GM19395 (cell line): ENCODE results near the gene ASPSCR1.

Source experiments
- ATAC-seq: cut with Tn5 transposase; IDR thresholded peaks from one replicate; pipeline ENCODE4 v1.9.1; 2021; ENCODE audit warnings: mild to moderate bottlenecking, moderate library complexity; ENCODE audit not compliant: unreplicated experiment

Gene ASPSCR1

DNA sequence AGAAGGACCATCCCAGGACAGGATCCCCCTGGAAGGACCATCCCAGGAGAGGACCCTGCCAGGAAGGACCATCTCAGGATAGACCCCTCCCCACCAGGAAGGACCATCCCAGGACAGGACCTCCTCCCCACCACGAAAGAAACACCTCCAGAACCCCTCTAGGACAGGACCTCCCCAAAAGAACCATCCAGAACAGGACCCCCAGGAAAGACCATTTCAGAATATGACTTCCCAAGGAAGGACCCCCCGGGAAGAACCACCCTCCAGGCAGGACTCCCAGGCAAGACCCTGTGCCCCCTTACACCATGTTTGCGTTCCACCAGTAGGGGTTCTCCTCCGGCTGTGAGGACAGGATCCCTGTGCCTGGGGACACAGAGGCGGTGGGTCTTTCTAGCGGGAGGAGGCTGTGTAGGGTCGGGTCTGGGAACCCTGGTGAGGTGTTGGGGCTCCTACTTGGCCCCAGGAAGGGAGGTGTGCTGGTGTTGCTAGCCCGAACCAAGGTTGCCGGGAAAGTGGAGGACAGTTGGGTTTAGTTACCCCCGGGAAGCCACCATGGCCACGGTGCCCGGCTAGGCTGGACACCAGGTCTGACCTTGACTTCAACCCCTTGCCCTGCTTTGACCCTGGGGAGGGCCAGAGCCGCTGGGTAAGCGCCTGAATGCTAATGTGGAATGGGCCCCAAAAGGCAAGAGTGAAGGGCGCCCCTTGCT, 18.6 kb upstream of the ASPSCR1 start:
- ATAC-seq = no peak

DNA sequence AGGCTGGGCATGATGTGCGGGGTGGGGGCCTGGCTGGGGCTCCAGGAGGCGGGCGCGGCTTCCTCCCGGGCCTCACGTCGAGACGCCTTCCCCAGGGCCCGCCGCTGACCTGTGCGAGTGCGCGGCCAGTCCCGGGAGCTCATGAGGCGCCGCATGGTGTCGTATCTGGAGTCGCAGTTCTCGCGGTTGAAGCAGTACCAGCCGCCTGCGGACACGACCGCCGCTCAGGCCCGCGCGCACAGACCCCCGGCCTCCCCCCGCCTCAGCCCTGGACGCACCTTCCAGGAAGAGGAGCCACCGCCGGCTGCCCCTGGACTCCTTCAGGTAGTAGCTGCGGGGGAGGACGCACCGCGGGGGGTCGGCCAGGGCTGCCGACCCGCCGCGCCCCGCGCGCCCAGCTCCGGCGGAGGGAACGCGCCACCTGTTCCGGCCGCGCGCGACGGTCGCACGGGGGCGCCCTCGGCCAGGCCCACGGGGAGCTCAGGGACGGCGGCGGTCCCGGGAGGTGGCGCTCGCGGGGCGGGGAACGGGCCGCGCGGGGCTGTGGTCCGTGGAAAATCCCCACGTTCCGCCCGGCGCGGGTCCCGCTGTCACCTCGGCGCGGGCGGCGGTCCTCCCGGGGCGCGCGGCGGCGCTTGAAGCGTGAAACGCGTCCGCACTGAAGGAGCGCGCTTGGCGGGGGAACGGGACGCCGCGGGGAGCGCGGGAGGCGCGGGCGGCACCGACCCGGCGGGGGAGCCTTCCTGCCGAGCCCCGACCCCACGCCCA, 17.9 kb upstream of the ASPSCR1 start:
- no peak for ATAC-seq

- no peak for ATAC-seq
Measured at GRCh38 chr17:81960130-81960958, 17.1 kb upstream of the ASPSCR1 start.

DNA sequence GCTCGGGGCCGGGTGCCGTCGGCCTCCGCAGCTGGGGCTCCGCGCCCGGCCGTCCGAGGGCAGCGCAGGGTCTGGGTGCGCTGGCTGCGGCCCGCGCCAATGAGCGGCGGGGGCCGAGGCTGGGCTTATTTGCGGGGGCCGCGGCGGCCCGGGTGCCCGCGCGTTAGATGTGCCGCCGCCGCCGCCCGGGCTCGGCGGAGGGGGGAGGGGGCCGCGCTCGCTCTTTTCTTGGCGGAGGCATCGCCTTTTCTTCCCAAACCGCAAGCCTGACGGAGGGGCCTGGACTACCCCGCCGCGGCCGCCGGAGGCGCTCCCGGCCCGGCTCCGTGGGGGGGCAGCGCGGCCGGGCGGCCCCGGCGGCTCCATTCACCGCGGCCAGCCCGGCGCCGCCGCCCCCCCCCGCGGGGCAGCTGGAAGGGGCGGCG, 16.3 kb upstream of the ASPSCR1 start, which contains the start of gene NOTUM:
TSS of gene NOTUM (minus strand) at position 101 of the 425 bp plus-strand sequence. CDS start 278 bp downstream, outside the sequence.
- no peak for ATAC-seq

- ATAC-seq = no peak
Measured at GRCh38 chr17:81961521-81962498, 15.6 kb upstream of the ASPSCR1 start.

DNA sequence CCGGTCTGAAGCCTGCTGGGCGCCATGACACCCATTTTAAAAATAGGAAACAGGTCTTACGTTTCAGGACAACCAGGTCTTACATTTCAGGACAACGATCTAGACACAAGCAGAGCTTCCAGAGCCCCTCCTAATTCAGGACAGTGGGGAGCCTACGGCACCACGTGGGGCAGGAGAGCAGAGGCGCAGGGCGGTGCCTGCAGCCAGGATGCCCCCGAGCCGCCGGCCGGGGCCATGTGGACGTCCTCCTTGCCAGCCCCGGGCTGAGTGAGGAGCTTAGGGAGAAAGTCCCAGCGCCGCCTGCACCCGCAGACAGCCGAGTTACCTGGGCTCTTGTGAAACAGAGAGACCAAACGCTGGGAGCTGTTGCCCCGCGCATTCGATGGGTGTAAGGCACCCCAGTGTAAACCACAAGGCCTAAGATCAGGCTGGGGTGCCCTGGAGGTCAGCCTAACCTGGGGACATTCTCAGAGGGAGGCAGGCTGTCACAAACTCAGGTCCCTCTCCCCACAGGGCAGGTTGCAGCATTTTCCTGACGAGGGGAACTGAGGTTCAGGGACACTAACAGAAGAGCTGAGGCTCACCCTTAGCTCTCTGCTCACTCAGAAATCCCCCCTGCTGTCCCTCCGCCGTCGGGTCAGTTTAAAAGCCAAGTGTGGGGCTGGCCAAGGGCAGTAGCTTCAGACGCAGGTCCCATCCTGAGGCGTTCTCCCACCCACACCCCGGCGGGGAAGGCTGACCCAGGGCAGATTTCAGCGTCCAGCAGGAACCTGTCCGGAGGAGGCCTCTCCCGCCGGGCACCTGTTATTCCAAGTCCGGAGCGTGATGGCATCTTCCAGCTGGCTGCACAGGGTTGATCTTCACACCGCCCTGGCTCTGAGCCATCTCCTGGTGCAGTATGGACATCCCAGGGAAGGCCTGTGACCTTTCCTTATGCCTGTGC, 14.7 kb upstream of the ASPSCR1 start:
- no peak for ATAC-seq

- no peak for ATAC-seq
Measured at GRCh38 chr17:81964081-81964849, 13.2 kb upstream of the ASPSCR1 start.

DNA sequence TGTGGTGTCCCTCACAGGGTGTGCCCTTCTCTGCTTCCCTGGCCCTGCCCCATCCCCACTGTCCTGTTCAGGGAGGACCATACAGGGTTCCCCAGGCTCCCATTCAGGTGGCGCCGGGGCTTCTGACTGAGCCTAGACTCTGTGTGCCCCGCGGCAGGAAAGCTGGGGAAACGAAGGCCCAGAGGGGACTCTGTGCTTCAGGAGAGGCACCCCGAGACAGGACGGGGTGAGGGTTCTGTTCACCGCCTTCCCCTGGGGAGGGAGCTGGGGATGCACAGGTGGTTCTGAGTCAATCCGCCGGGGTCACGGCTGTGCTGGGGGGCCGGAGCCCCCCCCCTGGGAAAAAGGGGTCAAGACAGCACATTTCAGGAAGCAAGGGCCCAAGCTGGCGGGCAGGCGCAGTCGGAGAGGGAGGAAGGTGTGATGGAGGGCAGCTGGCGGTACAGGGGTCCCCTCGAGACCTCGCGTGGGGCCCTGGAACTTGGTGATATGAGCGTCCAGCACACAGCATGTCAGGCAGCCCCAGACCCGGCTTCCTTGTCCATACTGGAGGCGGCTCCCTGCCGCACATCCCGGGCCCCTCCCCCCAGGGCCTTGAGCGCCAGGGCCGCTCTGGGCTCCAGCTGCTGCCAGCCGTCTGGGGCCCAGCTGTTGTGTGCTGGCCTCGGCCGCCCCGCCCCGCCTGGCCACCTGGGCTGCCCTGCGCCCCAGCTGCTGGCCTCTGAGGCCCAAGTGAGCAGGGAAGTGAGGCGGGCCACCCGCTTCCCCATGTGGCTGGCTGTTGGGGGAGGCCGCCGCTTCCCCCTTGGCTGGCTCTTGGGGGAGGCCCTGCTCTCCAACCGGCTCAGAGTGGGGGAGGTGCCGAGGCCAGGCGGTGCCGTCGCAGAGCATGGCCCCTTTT, 10.8 kb upstream of the ASPSCR1 start:
- no peak for ATAC-seq

DNA sequence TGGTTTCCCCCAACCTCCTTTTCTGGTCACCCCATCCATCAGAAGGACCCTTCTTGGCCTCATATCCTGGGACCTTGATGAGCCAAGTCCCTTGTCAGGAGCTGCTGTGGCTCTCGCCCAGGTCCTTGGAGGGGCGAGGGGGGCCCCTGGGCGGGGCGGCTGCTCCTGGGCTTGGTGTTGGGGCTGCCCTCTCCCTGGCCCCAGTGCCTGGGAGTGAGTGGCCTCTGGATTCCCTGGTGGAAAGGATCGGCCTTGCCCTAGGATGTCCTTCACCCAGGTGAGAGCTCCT, 10.2 kb upstream of the ASPSCR1 start:
- ATAC-seq = no peak

- ATAC-seq = no peak
Measured at GRCh38 chr17:81967533-81968395, 9.7 kb upstream of the ASPSCR1 start.

GRCh38 chr17:81968396-81968745, 9.1 kb upstream of the ASPSCR1 start:
- no peak for ATAC-seq

GRCh38 chr17:81968850-81969812, 8.3 kb upstream of the ASPSCR1 start:
- ATAC-seq = no peak

DNA sequence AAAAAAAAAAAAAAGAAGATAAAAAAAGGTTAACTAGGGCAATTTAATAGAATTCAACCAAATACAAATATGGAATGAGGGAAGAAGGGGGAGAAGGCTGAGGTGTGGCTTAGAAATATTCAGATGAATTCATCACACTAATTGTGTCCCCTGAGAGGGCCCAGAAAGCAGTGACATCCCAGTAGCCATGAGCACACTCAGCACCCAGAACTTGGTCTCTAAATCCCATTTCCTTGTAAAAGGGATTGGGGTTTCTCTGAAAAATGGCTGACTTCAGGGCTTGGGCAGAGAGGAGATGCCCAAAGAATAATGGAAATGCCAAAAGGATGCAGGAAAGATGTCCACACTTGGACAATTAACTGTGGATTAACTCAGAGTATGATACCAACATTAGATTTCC, 4.0 kb upstream of the ASPSCR1 start:
- no peak for ATAC-seq

- no peak for ATAC-seq
Measured at GRCh38 chr17:81976332-81977210, 858 bp upstream of the ASPSCR1 start.
